ENCODE data around the gene GUCA2A. TPM values are rescaled to one million over a fixed set of nuclear protein-coding genes. Genes with fewer than 3 reads are reported as not detected.

The GUCA2A gene
- total RNA-seq, 4 donors from 2014 or later: not detected

DNA sequence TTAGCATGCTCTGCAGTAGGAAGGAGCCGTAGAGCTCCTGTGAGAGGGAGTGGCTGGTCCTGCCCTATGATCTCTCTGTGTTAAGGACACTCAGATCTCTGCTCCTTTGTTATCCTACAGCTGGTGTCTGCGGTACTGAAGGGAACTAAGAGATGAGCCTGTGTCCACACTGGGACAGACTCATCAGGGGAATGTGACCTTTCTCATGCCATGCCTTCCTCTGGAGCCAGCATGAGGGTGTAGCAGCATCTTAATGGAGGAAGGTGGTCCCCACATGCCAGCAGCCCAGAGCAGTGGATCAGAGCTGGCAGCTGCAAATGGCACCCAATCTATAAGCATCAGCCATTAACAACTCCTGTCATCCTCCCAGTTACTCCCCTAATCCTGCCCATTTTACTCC lies 36.0 kb downstream of the GUCA2A start:
- Histone ChIP-seq H3K27me3 (no peaks in the 10 kb centered on the region), H3K4me1 (no peaks in the 10 kb centered on the region), H3K27ac (no peak overlapping the region), H3K9me3 (no peaks in the 10 kb centered on the region), H3K36me3 (no peaks in the 10 kb centered on the region), H3K4me3 (no peak overlapping the region)
- DNase-seq (ENCODE audit: low spot score in 2 of 2): no peak
- no peak for TF ChIP-seq POLR2A (IDR thresholded peaks at IDR 0.05)
- TF ChIP-seq, protein P1, sequence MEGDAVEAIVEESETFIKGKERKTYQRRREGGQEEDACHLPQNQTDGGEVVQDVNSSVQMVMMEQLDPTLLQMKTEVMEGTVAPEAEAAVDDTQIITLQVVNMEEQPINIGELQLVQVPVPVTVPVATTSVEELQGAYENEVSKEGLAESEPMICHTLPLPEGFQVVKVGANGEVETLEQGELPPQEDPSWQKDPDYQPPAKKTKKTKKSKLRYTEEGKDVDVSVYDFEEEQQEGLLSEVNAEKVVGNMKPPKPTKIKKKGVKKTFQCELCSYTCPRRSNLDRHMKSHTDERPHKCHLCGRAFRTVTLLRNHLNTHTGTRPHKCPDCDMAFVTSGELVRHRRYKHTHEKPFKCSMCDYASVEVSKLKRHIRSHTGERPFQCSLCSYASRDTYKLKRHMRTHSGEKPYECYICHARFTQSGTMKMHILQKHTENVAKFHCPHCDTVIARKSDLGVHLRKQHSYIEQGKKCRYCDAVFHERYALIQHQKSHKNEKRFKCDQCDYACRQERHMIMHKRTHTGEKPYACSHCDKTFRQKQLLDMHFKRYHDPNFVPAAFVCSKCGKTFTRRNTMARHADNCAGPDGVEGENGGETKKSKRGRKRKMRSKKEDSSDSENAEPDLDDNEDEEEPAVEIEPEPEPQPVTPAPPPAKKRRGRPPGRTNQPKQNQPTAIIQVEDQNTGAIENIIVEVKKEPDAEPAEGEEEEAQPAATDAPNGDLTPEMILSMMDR (IDR thresholded peaks at IDR 0.05): no peak
- no peak for TF ChIP-seq EP300 (IDR thresholded peaks at IDR 0.05)
- 32 to 33% methylated on average over 2 of the region's 2 CpGs for WGBS, 2 donors

DNA sequence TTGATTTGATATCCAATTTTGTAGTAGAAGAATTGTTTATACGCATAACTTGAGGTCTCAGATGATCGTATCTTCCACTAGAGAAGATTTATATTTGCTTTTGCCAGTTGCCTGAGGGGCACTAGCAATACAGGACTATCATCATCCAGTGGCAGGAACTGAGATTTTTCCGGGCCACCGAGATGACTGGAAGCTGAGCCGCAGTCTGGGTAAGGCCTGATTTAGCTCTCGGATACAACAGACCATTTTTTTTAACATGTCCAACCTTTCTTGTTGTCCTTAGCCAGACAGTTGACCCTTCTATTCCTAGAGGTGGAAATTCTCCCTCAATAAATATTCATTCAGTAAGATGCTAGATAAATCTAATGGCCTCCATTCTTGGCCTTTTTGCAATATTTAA lies 36.8 kb downstream of the GUCA2A start:
- H3K36me3 ChIP-seq: no peaks in the 10 kb centered on the region
- no peak for TF ChIP-seq POLR2A (IDR thresholded peaks at IDR 0.05)
- TF ChIP-seq, protein P1 (IDR thresholded peaks at IDR 0.05): no peak
- TF ChIP-seq EP300 (IDR thresholded peaks at IDR 0.05): no peak
- H3K27me3 ChIP-seq: no peaks in the 10 kb centered on the region
- no peaks in the 10 kb centered on the region for H3K9me3 ChIP-seq
- H3K4me1 ChIP-seq: no peaks in the 10 kb centered on the region
- 72 to 81% methylated on average over 6 of the region's 6 CpGs for WGBS, 2 donors
- H3K27ac ChIP-seq: no peak overlapping the region
- DNase-seq (ENCODE audit: low spot score in 2 of 2): no peak
- no peak overlapping the region for H3K4me3 ChIP-seq

DNA sequence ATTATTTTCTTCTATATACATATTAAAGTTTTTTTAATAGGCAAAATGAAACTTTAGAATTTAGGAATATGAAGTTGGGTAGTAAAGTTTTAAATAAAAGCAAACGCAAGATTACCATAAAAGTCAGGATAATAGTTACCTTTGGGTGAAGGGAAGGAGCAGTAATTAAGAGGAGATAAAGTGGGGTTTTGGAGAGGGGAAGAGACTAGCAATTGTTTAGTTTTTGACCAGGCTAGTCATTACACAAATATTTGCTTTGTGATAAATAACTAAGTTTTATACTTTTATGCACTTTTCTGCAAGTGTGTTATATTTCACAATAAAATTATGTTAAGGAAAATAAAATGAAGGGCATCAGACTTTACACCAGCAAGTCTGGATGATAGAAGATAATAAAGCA lies 39.0 kb downstream of the GUCA2A start:
- H3K27ac ChIP-seq: no peak overlapping the region
- no peak overlapping the region for H3K4me3 ChIP-seq
- TF ChIP-seq POLR2A (IDR thresholded peaks at IDR 0.05) (no peak), EP300 (IDR thresholded peaks at IDR 0.05) (no peak)
- TF ChIP-seq, protein P1 (IDR thresholded peaks at IDR 0.05): no peak
- H3K4me1 ChIP-seq: no peaks in the 10 kb centered on the region
- no peaks in the 10 kb centered on the region for H3K27me3 ChIP-seq
- peaks cover 0 to 3% (median 0%) of the 10 kb centered on the region in 4 donors for H3K9me3 ChIP-seq
- WGBS, 2 donors: 89 to 96% methylated on average over 1 of the region's 1 CpG
- no peak for DNase-seq (ENCODE audit: low spot score in 2 of 2)
- H3K36me3 ChIP-seq: no peaks in the 10 kb centered on the region

DNA sequence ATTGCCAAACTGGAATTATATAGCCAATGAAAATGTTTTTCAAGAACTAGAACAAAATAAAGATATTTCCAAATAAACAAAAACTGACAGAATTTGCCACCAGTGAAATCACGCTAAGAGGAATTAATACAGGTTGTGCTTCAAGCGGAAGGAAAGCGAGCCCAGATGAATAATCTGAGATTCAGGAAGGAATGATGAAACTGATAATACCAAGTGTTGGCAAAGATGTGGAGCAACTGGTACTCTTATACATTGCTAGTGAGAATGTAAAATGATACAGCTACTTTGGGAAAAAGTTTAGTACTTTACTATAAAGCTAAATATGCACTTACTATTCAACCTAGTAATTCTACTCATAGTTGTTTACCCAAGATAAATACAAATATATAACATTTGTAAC lies 42.1 kb downstream of the GUCA2A start:
- DNase-seq (ENCODE audit: low spot score in 2 of 2): no peak
- TF ChIP-seq, protein P1 (IDR thresholded peaks at IDR 0.05): no peak
- H3K27me3 ChIP-seq: no peaks in the 10 kb centered on the region
- 96 to 98% methylated on average over 3 of the region's 3 CpGs for WGBS, 2 donors
- no peak overlapping the region for H3K27ac ChIP-seq
- no peaks in the 10 kb centered on the region for H3K36me3 ChIP-seq
- H3K4me1 ChIP-seq: no peaks in the 10 kb centered on the region
- no peak overlapping the region for H3K4me3 ChIP-seq
- peaks cover 0 to 3% (median 0%) of the 10 kb centered on the region in 4 donors for H3K9me3 ChIP-seq

DNA sequence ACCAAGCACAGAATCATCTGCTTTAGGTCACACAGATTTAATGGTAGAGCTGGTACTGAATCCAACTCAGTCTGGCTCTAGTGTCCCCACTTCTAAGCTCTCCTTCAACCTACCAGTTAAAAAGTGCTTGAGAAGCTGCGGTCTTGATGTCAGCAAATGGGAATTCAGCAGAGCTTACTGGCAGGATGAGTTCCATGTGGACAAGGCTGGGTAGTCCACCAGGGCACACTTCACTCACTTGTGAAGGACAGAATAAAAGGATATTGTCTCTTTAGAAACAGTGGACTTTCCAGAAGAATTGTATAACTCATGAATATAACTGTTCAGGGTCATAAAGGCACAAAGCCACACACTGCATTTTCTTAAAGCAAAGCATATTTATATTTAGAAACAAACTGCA lies 46.4 kb downstream of the GUCA2A start:
- Histone ChIP-seq H3K4me1 (no peaks in the 10 kb centered on the region), H3K27me3 (no peaks in the 10 kb centered on the region), H3K4me3 (no peak overlapping the region), H3K27ac (no peak overlapping the region), H3K36me3 (no peaks in the 10 kb centered on the region), H3K9me3 (peaks cover 0 to 3% (median 0%) of the 10 kb centered on the region in 4 donors)
- TF ChIP-seq, protein P1 (IDR thresholded peaks at IDR 0.05): no peak
- TF ChIP-seq POLR2A (IDR thresholded peaks at IDR 0.05): no peak
- TF ChIP-seq EP300 (IDR thresholded peaks at IDR 0.05): no peak
- DNase-seq (ENCODE audit: low spot score in 2 of 2): no peak
- WGBS, 2 donors: 54 to 57% methylated on average over 1 of the region's 1 CpG
